Activated B cell treated with CpG ODN at 0.5 μM for 24 hours (primary cell): ENCODE results near the gene NPPC. TPM values are rescaled to one million over a fixed set of nuclear protein-coding genes. Genes with fewer than 3 reads are reported as not detected.
"Not testable (repeated sequence)": the region's sequence is repeated elsewhere in the genome, so short reads cannot be mapped to it uniquely, and the experiment has no call there.

ENCODE experiments used
- ATAC-seq: fragments of 200-7000 bp; cut with Tn5 transposase; one replicate; pipeline ENCODE4 v1.10.0; 2021; ENCODE audit warnings: low read depth, mild to moderate bottlenecking, moderate library complexity
- CTCF ChIA-PET: fragments of 350-600 bp; sonication (Branson Sonifier 250); formaldehyde crosslinking; loops from one replicate; lab custom pipeline; 2021; ENCODE audit warnings: antibody characterized with exemption; lab: Charles Lee
- POLR2A ChIA-PET: fragments of 350-600 bp; sonication (Branson Sonifier 250); formaldehyde crosslinking; loops from one replicate; lab custom pipeline; 2021; ENCODE audit warnings: antibody characterized with exemption; lab: Charles Lee
- DNase-seq: peaks from one replicate; pipeline ENCODE4 v3.0.0; 2022
- H3K27ac Mint-ChIP-seq: one replicate; pipeline ENCODE4 v1.8.0; 2020; ENCODE audit warnings: mixed read lengths
- H3K27me3 Mint-ChIP-seq: one replicate; pipeline ENCODE4 v1.8.0; 2021; ENCODE audit warnings: mixed read lengths
- H3K36me3 Mint-ChIP-seq: one replicate; pipeline ENCODE4 v1.8.0; 2021; ENCODE audit warnings: low read depth, mixed read lengths
- H3K4me1 Mint-ChIP-seq: one replicate; pipeline ENCODE4 v1.8.0; 2021; ENCODE audit warnings: mixed read lengths
- H3K4me3 Mint-ChIP-seq: one replicate; pipeline ENCODE4 v1.8.0; 2020; ENCODE audit warnings: mild to moderate bottlenecking, mixed read lengths
- H3K9me3 Mint-ChIP-seq: one replicate; pipeline ENCODE4 v1.8.0; 2020; ENCODE audit warnings: mixed read lengths
- CTCF ChIP-seq: fragments of 200-600 bp; IDR thresholded peaks from one replicate; pipeline ENCODE4 v1.8.0; 2022; ENCODE audit warnings: antibody characterized with exemption, mild to moderate bottlenecking
- intact Hi-C: fragments of 100-400 bp; cut with micrococcal nuclease; formaldehyde crosslinking; loops from one replicate; pipeline ENCODE4 v1.15.1; 2024
- total RNA-seq: library from RNA; stranded (reverse); gene quantifications from 2 replicates; pipeline ENCODE4 v1.2.3, GENCODE V29; 2022

NPPC gene
- total RNA-seq, 1 donor from 2014 or later: not detected

GRCh38 chr2:231910771-231911170 lies 15.4 kb downstream of the NPPC start:
- Mint-ChIP-seq H3K27ac (no peak overlapping the region), H3K4me1 (peaks cover 6% of the 10 kb centered on the region), H3K36me3 (no peaks in the 10 kb centered on the region), H3K27me3 (peaks cover 15% of the 10 kb centered on the region), H3K4me3 (no peak overlapping the region), H3K9me3 (no peaks in the 10 kb centered on the region)
- TF ChIP-seq CTCF: no peak
- intact Hi-C loops: no loop called here
- ChIA-PET POLR2A (no interaction called here), CTCF (interaction anchor here (0.8 to 1.0 kb wide), 2 partner anchors 9 to 230 kb away, joined by 3 read pairs; no protein-coding TSS in a partner anchor)
- ATAC-seq (no peak), DNase-seq (no peak)

GRCh38 chr2:231910161-231910560 lies 16.0 kb downstream of the NPPC start:
- CTCF ChIA-PET, intact Hi-C loops, H3K4me3 Mint-ChIP-seq, H3K36me3 Mint-ChIP-seq, DNase-seq, POLR2A ChIA-PET, H3K27ac Mint-ChIP-seq, H3K9me3 Mint-ChIP-seq, ATAC-seq, H3K4me1 Mint-ChIP-seq: not testable (repeated sequence)
- H3K27me3 Mint-ChIP-seq: peaks cover 15% of the 10 kb centered on the region

GRCh38 chr2:231909631-231910030 lies 16.6 kb downstream of the NPPC start:
- H3K4me3 Mint-ChIP-seq: no peak overlapping the region

GRCh38 chr2:231908584-231908983 lies 17.6 kb downstream of the NPPC start:
- no peak overlapping the region for H3K27ac Mint-ChIP-seq
- H3K36me3 Mint-ChIP-seq: no peaks in the 10 kb centered on the region
- POLR2A ChIA-PET: no interaction called here
- intact Hi-C loops: no loop called here
- no peak for TF ChIP-seq CTCF
- H3K4me1 Mint-ChIP-seq: peaks cover 6% of the 10 kb centered on the region
- peaks cover 7% of the 10 kb centered on the region for H3K27me3 Mint-ChIP-seq
- DNase-seq (no peak), ATAC-seq (no peak)
- no peak overlapping the region for H3K4me3 Mint-ChIP-seq
- no peaks in the 10 kb centered on the region for H3K9me3 Mint-ChIP-seq
- CTCF ChIA-PET: interaction anchor here (3.3 kb wide), 1 partner anchor 233 kb away, joined by 19 read pairs; no protein-coding TSS in a partner anchor

More at GRCh38 chr2:231909631-231910030, 16.6 kb downstream of the NPPC start:
- no peak for DNase-seq
- TF ChIP-seq CTCF: no peak
- no peak overlapping the region for H3K27ac Mint-ChIP-seq
- intact Hi-C loops: no loop called here
- H3K36me3 Mint-ChIP-seq: no peaks in the 10 kb centered on the region
- ChIA-PET CTCF (no interaction called here), POLR2A (no interaction called here)
- no peaks in the 10 kb centered on the region for H3K9me3 Mint-ChIP-seq
- no peak for ATAC-seq
- peaks cover 6% of the 10 kb centered on the region for H3K4me1 Mint-ChIP-seq
- peaks cover 15% of the 10 kb centered on the region for H3K27me3 Mint-ChIP-seq

- Mint-ChIP-seq H3K36me3 (no peaks in the 10 kb centered on the region), H3K27ac (no peak overlapping the region), H3K4me3 (no peak overlapping the region), H3K4me1 (peaks cover 6% of the 10 kb centered on the region), H3K9me3 (no peaks in the 10 kb centered on the region), H3K27me3 (peaks cover 3% of the 10 kb centered on the region)
- ATAC-seq (no peak), DNase-seq (no peak)
- ChIA-PET CTCF (interaction anchor here (0.6 to 3.3 kb wide), 3 partner anchors 234 to 384 kb away, joined by 3 to 19 read pairs (median 4); no protein-coding TSS in a partner anchor), POLR2A (interaction anchor here (0.7 kb wide), 1 partner anchor 11 kb away, joined by 9 read pairs; no protein-coding TSS in a partner anchor)
- no peak for TF ChIP-seq CTCF
- intact Hi-C loops: no loop called here
Measured at GRCh38 chr2:231907765-231908164, 18.4 kb downstream of the NPPC start.

GRCh38 chr2:231905026-231905425 lies 21.2 kb downstream of the NPPC start:
- Mint-ChIP-seq H3K27ac (no peak overlapping the region), H3K9me3 (no peaks in the 10 kb centered on the region), H3K4me3 (no peak overlapping the region), H3K27me3 (no peaks in the 10 kb centered on the region), H3K4me1 (no peaks in the 10 kb centered on the region), H3K36me3 (no peaks in the 10 kb centered on the region)
- DNase-seq: no peak
- ChIA-PET POLR2A (no interaction called here), CTCF (interaction anchor here (3.3 kb wide), 1 partner anchor 236 kb away, joined by 19 read pairs; no protein-coding TSS in a partner anchor)
- intact Hi-C loops: no loop called here
- no peak for TF ChIP-seq CTCF
- no peak for ATAC-seq
